ENCODE measurements around the gene KCNK5.

The KCNK5 gene

DNA sequence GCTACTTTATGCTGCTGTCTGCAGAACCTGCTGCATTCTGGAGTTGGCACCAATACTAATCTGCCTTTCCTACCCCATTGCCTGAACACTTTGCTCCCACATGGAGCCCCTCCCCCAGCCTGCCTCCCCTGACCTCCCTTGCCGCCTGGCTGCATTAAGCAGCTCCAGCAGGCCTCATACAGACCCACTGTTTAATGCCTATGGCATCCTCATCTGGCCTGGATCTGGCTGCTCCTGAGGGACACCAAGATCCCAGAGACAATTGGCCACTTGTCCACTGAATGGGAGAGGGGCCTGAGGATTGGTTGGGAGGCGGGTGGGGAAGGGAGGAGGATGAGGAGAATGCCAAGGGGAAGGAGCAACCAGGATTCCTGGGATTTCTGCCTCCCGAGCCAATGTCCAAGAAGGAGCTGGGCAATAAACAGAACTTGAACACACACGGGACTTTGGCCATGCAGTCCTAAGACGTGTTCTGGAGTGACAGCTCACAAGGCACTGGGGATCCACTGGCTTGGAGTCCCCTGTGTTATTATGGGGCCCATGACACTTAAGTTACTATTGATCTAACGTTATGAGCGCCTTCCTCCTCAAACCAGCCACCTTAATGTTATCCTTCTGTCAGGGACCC is 10.4 kb upstream of the KCNK5 start:
- no peak for DNase-seq

DNA sequence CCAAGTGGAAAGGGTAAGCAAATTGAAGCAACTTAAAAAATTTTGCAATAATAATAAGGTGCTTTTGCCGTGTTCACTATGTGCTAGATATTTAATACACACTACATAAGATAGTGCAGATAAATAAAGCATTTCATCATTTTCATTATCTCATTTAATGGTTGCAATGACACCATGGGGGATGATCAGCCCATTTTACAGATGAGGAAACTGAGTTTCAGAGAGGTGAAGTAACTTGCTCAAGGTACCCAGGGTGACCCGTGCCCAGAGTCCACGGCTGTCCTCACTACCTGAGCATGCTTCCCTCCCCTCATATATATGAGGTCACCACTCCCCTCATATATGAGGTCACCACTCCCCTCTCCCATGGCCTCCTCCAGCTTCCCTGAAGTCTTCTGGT is 7.5 kb upstream of the KCNK5 start:
- no peak for DNase-seq

DNA sequence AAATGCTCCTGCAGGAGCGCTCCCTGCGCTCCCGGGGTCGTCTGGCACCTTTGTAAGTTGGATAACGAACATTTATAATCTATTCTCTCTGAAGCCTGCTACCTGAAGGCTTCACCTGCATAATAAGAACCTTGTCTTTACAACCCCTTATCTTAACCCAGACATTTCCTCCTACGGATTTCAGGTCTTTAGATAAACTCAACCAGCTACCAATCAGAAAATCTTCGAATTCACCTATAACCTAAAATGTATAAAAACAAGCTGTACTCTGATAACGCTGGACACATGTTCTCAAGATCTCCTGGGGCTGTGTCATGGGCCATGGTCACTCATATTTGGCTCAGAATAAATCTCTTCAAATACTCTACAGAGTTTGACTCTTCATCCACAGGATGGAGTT is 4.1 kb upstream of the KCNK5 start:
- no peak for DNase-seq

DNA sequence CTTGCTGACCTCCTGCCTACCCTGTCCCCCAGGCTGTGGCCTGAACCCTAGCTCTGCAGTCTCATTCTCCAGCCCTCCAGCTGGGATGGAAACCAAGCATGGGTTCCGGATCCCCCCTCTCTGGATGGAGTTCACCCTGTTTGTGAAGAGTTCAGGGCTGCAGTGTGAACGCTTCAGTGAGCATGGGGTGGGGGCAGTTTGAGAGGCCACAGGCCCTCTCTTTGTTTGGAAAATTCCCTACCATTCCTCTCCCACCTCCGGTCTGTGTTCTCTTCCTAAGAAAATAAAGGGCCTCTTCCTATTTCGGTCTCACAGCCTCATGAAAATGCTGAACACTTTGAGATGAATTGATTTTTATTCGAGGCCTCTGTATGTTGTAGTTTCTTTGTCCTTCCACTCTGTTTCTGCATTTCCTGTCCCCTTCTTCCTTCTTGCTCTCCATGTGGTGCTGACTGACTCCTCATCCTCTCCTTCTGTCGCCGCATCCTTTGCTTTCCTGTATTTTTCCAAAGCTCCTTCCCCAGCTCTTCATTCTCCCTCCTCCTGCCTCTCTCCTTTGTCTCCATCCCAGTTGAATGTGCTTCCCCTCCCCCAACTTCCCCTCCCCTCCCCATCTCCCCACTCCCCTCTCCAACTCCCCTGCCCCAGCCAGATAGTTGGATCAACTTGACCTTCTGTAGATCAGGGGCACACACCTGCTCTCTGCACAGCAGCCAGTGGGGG is 2.4 kb upstream of the KCNK5 start:
- no peak for DNase-seq

GRCh38 chr6:39230654-39231035 is 1.4 kb upstream of the KCNK5 start:
- DNase-seq = no peak

DNA sequence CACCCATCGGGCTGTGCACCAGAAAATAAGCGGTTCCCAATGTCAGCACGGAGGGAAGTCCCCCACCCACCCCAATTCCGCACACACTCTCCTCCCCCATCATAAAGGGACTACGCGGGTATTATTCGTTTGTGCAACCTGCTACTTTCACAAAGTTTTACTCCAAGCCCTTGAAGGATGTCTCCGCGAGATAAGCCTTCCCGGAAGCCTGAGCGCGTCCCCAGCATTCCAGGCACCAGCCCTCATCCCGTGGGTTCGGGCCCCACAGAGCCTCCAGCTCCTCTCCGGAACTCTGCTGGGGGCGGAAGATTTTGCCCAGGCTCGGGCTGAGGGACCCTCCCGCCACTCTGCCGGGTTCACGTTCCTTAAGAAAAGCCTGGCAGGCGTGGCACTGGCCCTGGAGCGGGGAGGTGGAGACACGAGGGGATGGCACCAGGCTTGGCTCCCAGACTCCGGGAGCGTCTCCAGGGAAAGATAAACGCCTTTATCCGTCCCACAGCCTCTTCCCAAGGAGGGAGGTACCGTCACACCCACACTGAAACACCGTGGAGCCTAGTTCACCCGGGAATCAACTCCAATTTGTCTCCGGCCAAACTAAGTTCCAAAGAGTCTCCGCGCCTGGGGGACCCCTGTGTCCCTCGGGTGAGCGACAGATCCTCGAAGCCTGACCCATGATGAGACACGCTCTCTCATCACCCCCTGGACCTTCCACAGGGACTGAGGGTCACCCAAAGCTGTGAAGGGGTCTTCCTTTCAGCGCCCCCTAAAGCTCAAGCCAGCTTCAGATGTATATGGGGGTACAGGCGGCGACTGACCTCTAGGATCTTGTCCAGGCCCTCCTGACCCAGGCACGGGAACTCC is 934 bp downstream of the KCNK5 start:
- no peak for DNase-seq

GRCh38 chr6:39227476-39227875 is 1.8 kb downstream of the KCNK5 start:
- no peak for DNase-seq

DNA sequence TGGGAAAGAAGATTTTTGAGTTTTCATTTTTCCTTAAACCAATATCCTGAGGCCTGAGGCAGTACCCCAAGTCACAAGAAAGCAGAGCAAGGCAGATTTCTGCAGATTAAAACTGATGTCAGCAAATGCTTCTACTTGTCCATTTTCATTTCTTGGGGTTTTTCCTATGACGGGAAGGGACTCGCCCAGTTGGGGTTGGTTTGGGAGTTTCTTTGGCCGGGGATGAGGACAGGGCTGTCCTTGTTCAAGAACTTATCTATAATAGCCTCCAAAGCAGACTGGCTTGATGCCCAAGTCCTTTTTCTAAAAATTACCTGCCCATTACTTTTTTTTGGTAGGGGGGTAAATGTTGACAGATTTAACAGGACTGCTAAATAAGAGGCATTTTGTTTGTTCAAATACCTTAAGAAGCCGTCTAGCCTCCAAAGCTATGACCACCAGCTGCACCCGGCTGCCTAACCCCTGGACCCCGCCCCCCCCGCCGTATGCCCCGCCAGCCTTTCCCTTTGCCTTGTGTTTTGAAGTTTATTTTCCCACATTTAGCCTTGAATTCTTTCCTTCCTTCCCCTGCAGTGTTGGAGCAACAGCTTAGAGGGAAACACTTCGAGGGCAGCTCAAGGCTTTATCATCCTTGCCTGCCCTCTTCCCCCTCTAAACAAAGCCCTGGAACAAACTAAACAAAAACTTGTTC is 2.5 kb downstream of the KCNK5 start:
- DNase-seq = no peak

- no peak for DNase-seq
Measured at GRCh38 chr6:39225946-39226437, 3.3 kb downstream of the KCNK5 start.

- DNase-seq = no peak
Measured at GRCh38 chr6:39225543-39225942, 3.7 kb downstream of the KCNK5 start.

DNA sequence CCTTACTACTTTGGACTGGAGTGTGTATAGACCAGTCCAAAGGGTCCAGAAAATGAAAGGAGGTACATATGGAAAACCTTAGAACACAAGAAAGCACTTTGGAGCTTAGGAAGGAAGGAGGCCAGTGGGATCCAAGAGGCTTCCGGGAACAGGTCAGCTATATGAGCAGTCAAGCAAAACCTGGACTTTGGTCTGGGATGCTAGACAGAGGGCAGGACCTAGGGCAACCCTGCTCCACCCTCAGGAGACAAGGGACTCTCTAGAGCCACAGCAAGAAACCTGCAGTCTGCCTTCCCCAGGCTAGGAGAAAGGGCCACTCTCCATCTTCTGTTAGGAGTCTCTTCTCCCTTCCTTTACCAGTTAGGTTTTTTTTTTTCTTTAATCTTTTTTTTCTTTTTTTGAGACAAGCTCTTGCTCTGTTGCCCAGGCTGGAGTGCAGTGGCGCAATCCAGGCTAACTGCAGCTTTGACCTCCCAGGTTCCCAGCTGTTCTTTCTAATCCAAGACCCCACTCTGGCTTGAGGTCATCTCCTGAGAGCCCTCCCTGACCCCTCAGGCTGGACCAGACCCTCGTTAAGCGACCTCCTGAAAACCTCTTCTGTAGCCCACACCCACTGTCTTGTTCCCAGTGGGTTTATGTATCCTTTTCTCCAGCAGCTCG is 4.6 kb downstream of the KCNK5 start:
- DNase-seq = no peak

DNA sequence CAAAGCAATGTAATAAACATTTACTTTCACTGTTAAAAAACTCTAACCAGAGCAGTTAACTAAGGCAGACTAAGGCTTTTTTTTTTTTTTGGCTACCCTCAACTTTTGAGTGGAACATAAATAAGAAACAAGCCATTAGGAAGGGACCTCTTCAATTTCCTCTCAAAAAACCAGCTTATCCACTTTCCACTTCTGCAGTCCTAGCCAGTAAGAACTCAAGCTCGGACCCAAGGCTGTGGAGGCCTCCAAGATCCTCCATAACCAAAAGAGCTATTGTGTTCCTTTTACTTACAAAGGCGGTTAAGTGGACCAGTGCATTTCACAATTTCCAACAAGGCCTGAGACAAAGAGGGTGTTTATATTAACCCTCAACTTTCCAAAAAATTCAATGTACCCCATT is 5.3 kb downstream of the KCNK5 start:
- no peak for DNase-seq

DNA sequence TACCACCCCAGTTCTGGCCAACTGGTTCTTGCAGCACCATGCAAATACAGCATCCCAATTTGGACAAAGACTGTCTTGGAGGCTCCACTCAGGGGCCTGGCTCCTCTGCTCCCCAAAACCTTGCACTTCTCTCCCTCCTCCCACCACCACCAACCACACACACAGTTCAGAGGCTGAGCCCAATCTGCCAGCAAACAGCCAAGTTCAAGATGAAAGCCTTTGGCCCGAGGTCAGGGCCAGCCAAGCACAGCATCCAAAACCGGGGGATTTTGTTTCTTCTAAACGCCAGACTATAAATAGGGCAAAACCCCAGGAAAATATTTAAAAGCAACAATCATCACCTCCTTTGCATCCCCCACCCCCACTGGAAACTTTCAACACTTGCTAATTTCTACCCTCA is 5.7 kb downstream of the KCNK5 start:
- no peak for DNase-seq

DNA sequence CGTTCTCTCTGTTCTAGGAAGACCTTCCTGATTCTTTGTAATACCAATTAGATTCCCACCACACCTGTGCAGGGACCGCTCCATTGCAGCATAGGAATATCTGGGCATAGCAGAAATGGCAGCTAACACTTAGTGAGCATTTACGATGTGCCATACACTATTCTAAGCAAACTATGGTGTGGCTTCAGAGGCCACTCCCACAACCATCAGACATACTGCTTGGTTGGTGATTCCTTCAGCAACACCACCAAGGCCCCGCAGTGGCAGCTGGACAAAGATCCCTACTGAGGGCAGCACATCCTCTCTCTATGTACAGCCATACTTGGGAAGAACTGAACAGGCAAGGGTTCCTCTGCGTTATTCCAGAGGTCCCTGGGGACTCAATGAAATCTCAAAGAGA is 6.2 kb downstream of the KCNK5 start:
- no peak for DNase-seq

GRCh38 chr6:39221779-39222641 is 7.3 kb downstream of the KCNK5 start:
- DNase-seq = no peak

DNA sequence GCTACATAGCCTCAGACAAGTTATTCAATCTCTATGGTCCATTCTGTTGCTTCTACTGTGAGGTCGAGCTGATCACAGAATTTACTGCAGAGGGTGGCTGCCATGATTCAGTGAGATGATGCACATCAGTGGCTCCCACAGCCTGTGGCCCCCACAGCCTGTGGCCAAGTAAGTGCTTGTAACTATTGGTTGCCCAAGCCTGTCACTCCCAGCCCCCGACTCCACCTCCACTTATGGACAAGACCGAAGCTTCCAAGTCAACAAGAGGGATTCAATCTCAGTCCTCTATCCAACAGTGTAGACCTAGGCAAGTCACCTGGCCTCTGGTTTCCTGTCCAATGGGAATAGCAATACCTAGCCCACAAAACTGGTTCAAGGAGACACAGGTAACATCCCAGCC is 8.2 kb downstream of the KCNK5 start:
- no peak for DNase-seq

GRCh38 chr6:39218868-39219567 is 10.3 kb downstream of the KCNK5 start:
- no peak for DNase-seq

DNA sequence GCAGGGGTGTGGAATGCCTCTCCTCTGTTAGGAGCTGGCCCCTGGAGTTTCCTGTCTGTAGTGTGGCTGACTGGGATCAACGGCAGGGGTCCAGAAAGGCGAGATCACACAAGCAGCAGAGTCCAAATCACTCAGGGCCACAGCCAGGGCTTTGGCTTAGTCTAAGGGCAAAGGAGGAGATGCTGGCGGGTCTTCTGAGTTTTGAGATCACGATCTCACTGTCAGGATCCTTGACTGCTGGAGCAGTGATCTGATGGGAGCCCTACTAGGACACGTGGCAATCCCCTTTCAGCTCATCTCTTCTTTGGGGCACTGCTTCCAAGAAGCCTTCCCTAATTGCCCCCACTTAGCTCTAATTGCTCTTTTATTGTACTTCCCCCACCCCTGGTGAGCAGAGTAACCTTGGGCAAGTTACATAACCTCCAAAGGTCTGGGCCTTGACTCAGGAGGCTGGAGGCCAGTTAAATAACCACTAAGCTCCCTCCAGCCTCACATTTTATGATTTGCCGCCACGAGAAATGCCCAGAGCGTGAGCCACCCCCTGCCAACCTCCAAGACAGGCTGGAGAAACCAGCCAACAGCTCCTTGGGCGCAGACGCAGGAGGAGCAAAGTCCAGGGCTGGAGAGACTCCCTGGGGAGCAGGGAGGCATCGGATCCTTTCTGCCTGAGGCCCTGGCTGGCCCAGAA is 12.0 kb downstream of the KCNK5 start:
- no peak for DNase-seq

- DNase-seq = no peak
Measured at GRCh38 chr6:39215640-39216158, 13.6 kb downstream of the KCNK5 start.

Measured in activated CD4-positive, CD25-positive, alpha-beta regulatory T cell (primary cell).